IPS DF 4.7 (cell line): Measurements from ENCODE around the gene RAD51B.
A peak's percentile ranks its signal among the peaks of the same experiment; 100 is the strongest.
"Not testable (repeated sequence)": the region's sequence is repeated elsewhere in the genome, so short reads cannot be mapped to it uniquely, and the experiment has no call there.

Experiments used
- DNase-seq: peaks from one replicate; pipeline ENCODE4 v3.0.0-alpha.2; 2013; ENCODE audit warnings: low spot score; ENCODE audit errors: extremely low read depth

RAD51B gene

GRCh38 chr14:68167383-68168087 lies 348.0 kb downstream of the RAD51B start:
- no peak for DNase-seq

- DNase-seq, result no peak
Observed at GRCh38 chr14:68168460-68169109, 349.0 kb downstream of the RAD51B start.

DNA sequence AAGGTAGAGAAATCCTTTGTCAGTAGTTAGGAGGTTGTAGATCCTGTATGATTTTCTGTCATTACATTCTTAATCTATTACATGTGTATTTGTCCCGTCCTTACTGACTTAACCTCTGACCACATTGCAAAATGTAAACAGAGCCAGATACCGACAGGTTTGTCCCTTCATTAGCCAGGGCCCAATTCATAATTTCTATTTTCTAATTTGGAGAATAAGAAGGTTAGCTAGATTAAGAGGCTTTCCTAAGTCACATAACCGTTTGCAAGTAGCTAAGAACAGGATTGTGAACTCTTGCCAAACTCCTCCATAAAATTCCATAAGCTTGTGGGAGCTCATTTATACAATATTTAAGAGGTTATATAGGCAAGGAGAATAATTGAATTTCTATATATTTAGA lies 352.6 kb downstream of the RAD51B start:
- DNase-seq, result no peak

GRCh38 chr14:68172627-68173026 lies 353.0 kb downstream of the RAD51B start:
- no peak for DNase-seq

GRCh38 chr14:68173227-68173972 lies 353.8 kb downstream of the RAD51B start:
- DNase-seq, result no peak

DNA sequence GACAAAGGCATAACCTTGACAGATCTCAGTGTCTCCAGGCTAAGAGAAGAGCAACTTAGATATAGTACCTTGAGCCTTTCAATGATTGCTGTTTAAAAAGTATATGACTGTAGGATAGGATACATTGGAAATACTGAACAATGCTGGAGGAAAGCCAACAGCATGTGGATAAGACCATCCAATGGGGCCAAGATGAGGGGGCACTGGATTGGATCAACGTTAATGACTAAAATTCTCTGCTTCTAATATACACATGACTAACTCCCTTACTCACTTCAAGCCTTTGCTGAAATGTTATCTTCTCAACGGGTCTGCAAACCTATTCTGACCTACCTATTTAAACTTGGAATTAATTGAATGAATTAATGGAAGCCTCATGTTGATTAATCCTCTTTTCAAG lies 354.9 kb downstream of the RAD51B start:
- DNase-seq, result no peak

- no peak for DNase-seq
Observed at GRCh38 chr14:68176687-68177086, 357.1 kb downstream of the RAD51B start.

DNA sequence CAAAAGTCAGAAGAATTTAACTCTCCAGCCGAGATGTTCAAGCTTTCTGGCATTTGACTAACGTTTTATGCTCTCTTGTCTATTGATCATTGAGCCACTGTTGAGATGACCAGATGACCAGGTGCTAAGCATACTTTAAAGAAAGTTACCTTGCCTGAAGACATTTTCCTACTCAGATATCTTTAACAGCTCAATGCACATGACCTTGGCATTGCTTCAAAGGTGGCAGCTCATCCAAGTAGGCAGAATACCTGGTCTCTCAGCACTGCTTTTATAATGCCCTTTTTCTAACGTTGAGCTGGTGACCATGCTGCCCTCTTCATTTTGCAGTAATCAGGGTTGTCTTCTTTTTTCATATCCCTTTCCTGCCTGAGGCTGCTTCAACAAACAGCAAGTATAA lies 358.1 kb downstream of the RAD51B start:
- no peak for DNase-seq

DNA sequence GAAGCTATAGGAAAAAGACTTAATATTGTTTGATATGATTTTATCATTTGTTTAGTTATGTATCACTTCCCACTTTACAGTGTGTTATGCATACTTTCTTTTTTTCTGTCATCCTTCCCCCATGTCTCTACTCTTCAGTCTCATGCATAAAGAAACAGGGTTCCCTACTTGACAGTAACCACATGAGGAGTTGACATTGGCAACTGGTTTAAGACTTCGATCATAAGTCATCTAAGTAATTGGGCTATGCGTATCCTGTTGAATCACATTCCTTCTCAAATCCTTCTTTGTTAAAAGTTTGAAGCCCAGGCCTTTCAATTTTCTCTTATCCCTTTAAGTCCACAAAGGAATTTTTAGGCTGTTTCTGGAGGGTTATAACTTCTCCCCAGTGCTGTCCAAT lies 358.7 kb downstream of the RAD51B start:
- DNase-seq, result no peak

DNA sequence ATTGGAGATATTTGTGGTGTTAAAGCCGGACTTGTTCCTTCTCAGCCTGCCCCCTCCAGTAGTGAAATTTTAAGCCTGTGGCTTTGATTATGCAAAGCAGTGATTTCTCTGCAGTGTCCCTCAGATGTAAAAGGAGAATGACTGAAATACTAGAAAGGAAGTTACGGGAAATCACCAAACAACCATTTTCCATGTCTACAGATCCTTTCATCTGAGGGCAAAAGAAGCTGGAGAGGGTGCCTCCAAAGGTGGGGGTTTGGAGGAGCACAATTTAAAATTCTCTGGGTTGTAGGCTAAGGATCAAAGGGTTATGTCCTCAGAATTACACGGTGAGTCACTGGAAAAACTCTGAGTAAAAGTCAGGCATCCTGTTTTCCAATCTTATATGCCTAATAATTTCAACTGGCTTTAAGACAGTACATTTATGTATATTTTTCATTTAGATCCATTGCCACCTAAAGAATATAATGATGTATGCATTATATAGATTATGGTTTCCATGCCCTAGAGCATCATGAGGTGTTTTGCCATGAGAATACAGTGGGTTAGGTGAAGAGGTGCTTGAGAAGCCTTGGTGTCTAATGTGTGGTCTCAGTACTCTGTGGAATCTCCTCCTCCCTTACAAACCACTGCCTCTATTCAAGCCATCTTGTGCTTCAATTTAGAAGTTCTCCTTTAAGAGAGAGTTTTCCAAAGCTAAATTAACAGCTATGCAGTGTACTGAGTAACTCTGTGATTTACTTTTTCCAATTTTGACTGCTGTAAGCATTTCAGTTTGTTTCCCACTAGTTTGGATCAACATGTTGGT lies 362.1 kb downstream of the RAD51B start:
- DNase-seq, result no peak

DNA sequence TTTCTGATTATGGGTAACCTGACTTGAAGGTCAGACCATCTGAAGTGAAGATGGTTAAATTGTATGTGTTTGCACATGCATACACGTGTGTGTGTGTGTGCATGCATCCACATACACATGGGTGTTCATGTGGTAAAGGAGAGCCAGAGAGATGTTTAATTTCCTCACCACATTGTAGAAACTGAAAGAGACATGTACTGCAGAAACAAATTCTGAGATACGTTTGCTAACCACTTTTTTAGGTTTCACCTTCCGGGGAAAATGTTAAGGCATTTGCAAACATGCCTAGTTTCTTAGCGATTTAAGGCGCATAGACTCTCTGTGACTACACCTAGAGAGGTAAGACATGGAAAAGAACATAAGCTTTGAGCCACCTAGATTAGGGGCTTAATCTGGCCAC lies 362.9 kb downstream of the RAD51B start:
- no peak for DNase-seq

- DNase-seq, result not testable (repeated sequence)
Observed at GRCh38 chr14:68186500-68187276, 367.1 kb downstream of the RAD51B start.

DNA sequence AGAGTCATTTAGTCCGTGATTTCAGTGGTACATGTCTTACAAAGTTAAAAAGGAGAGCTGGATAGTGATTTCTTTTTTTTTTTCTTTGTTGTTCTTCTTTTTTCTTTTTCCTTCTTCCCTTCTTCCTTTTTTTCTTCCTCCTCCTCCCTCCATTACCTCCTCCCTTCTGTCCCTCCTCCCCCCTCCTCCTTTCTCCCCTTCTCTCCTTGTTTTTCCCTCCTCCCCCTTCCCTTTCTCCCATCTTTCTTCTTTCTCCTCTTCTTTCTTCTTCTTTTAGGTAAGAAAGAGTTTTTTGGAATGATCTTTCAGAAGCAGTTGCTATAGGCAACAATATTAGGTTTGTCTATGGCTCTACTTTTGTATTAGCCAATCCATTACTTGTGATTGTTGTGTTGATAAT lies 368.6 kb downstream of the RAD51B start:
- no peak for DNase-seq

GRCh38 chr14:68190032-68190431 lies 370.5 kb downstream of the RAD51B start:
- no peak for DNase-seq

DNA sequence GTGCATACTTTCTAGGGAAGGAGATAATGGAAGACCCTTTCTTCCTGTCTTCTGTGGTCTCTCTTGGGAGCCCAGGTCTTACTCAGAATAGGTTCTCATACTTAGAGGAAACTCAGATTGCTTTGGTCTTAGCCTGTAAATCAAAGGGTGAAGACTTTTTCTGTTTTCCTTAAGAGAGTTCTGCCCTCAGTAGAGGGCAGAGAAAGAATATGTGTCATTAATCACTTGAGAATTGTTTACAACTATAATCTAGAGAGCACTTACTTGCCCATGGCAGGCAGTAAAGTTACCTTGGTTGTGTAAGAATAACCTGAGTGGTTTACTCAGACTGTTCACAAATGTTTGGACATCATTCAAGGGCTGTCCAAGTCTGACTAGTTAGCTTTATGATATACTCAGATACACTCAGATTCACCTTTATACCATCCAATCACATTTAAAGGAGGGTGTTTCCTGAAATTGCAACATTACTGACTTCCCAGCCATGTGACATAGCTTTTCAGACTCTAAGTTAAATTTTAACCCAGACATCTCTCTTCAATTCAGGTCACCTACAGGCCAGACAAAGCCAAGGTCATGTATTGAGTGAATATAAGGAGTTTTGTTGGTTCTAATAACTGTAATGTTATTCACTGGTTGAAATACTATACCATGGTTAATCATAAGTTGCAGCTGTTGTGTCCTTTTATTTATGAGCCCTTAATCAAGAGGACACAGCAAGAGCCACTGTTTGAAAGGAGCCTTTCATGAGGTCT lies 372.2 kb downstream of the RAD51B start:
- DNase-seq, result no peak

DNA sequence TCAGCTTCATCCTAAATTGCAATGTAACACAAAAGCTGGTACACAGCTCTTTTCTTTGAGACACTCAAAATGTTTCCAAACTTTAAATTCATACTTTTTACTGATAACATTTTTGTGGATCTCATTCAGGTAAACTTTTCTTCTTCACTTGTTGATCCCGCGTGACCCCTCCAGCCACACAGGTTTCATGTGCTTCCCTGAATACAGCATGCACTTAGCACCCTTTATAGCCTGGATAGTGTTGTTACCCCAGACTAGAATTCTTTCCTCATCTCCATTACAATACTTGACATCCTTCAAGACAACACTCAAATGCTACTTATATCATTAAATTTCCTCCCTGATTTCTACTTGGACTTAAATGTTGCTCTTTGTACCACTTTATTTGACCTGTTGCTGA lies 373.4 kb downstream of the RAD51B start:
- DNase-seq, result no peak

DNA sequence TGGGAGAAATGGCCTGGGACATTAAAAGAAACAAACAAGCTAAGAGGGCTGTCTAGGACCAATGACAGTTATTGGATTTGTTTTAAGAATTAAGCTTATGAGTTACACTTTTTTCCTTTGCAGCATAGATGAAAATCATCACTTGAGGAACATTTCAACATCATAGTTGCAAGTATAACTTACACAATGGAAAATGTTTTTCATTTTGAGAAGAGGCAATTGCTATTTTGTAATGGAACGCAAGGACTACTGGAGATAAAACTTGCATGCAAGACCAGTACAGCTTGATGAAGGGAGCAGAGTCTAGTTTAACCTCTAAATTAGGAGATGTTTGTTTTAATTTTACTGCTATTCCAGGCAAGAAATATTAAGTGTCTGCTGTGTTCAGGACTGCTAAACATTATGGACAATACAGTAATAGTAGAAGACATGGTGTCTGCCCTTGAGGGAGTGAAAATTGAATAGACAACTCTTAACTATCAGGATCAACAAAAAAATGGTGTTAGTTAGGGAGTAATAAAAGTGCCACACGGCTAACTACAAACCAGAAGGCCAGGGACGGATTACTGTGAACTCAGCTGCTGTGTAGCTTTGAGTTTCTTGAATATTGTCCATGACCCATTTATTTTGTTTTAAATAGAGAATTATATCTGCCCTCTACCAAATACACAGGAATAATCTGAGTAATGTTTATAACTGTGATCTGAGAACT lies 374.5 kb downstream of the RAD51B start:
- DNase-seq, result no peak

DNA sequence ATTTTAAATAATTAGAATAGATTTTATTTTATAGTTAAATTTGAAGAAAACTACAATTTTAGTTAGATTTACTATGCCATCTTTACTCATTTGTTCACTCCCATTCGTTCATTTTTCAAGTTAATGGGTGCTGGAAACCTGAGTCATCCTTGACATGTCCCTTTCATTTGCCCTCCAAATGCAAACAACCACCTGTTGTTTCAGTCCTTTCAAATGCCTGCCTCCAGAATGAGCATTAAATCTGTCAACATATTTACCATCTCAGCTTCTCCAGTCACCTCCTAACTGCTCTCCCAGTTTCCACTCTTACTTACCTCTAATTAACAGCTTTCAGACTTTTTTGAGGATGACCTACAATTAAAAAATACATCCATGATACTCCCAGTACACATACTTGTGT lies 375.5 kb downstream of the RAD51B start:
- peak; percentile 60 for DNase-seq

GRCh38 chr14:68198713-68199495 lies 379.3 kb downstream of the RAD51B start:
- no peak for DNase-seq
